ENCODE data around the gene HERPUD1.

HERPUD1 gene

DNA sequence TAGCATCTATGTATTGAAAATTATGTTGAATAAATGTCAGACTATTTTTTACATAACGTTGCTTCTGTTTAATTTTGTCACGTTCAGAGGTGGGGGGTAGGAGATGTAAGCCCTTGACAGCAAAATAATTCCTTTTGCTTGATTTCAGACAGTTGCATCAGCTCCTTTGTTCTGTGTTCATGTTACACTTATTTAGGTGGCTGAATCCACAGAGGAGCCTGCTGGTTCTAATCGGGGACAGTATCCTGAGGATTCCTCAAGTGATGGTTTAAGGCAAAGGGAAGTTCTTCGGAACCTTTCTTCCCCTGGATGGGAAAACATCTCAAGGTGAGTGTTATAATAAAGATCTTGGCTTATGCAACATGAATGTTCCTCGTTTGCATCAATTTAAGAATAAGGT, 4.5 kb downstream of the HERPUD1 start:
- DNase-seq: no peak

DNA sequence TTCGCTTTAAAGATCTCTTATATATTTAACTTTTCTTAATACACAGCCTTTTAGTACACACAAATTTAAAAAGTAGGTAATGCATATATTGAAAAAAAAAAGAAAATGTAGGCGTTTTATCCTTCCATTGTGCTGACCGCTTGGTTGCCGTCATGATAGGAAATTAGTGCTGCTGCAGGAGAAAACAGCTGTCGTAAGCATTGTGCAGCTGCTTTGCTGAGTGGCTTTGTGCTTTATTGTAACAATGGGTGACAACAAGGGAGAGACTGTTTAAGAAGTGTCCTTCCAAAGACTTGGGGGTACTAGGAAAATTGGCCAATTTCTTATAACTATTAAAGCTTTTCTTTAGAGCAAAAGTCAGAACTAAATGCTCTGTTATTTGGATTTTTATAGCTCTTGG, 5.0 kb downstream of the HERPUD1 start:
- no peak for DNase-seq

DNA sequence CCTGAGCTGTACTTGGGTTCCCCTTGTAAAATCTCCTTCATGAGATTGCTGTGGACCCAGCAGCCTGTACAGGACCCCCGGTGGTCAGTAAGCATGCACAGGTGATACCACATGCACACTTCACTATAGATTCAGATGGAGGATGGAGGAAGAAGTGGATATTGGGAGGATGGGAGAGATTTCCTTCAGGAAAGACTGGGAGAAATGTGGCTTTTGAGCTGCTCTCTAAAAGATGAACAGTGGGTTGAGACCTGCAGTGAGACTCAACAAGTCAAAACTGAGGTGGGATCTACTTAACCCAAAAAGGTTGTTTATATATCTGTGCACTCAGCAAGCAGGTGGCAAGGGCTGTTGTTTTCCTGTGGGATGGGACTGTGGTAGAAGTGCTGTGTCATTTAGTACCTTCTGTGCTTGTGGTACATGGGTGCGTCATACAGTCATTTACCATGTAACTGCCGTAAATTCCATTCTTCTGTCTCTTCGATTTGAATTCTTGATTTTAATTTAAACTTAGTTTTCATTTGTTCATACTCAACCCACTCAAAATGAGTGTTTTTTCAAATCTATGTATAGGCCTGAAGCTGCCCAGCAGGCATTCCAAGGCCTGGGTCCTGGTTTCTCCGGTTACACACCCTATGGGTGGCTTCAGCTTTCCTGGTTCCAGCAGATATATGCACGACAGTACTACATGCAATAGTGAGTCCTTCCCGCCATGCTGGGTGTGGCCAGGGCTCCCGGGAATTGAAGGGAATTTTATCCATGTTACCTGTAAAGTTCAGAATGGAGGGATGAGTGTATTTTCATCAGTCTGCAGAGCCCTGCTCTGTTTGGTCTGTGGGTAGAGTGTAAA, 6.9 kb downstream of the HERPUD1 start:
- no peak for DNase-seq

DNA sequence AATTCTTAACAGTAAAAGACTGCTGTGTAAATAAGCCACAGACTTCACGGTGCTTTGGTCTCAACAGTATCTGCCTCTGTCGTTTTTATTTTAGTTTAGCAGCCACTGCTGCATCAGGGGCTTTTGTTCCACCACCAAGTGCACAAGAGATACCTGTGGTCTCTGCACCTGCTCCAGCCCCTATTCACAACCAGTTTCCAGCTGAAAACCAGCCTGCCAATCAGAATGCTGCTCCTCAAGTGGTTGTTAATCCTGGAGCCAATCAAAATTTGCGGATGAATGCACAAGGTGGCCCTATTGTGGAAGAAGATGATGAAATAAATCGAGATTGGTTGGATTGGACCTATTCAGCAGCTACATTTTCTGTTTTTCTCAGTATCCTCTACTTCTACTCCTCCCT, 7.9 kb downstream of the HERPUD1 start:
- DNase-seq: peak; percentile 28

DNA sequence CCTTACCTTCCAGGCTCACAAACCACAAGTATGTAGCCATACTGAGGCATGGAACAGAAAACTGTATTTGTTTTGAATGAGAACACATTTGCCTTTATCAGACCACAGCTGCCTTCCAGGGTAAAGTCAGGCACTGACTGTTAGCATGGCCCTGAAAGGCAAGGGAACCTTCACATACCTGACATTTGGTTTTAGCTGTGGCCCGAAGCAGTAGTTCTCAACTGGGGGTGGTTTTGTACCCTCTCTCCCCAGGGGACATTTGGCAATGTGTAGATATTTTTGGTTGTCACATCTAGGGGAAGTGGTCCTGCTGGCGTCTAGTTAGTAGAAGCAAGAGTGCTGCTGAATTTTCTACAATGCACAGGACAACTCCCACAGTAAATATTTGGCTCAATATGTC, 9.2 kb downstream of the HERPUD1 start:
- DNase-seq: no peak

DNA sequence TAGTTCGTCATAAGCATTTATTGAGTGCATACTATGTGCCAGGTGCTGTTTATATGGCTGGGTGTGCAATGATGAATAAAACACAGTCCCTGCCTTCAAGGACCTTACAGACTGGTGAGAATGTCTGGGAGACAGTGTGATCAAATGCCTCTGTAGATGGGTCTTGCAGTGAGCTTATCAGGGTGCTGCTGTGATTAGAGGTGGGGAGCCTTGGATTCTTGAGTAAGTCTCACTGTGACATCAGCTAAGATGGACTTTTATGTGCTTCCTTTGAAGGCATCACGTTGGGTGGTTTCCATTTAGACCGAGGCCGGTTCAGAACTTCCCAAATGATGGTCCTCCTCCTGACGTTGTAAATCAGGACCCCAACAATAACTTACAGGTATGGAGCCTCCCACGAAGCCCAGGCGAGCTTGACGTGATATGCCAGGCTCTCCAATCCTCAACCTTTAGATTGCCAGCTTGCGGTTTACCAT, 10.0 kb downstream of the HERPUD1 start:
- DNase-seq: no peak

DNA sequence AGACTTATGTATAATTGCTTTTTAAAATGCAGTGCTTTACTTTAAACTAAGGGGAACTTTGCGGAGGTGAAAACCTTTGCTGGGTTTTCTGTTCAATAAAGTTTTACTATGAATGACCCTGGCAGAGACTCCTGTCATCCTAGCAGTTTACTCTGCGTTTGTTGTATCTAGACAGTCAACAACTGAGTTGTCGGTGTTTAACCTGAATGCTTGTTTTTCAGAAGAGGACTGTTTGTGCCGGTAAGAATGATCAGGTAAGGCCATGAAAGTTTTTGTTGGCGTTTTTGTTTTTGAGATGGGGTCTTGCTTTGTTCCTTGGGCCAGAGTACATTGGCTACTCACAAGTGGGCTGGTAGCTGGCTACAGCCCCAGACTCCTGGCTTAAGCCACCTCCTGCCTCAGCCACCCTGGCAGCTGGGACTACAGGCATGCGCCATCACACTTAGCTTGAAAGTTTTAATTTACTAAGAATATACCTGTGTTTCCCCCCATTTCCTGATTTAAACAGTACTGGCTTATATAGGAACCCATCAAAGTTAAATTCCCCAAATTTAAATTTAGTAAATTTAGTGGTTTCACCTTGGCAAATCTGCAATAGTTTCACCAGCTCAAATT, 11.9 kb downstream of the HERPUD1 start:
- DNase-seq: no peak

DNA sequence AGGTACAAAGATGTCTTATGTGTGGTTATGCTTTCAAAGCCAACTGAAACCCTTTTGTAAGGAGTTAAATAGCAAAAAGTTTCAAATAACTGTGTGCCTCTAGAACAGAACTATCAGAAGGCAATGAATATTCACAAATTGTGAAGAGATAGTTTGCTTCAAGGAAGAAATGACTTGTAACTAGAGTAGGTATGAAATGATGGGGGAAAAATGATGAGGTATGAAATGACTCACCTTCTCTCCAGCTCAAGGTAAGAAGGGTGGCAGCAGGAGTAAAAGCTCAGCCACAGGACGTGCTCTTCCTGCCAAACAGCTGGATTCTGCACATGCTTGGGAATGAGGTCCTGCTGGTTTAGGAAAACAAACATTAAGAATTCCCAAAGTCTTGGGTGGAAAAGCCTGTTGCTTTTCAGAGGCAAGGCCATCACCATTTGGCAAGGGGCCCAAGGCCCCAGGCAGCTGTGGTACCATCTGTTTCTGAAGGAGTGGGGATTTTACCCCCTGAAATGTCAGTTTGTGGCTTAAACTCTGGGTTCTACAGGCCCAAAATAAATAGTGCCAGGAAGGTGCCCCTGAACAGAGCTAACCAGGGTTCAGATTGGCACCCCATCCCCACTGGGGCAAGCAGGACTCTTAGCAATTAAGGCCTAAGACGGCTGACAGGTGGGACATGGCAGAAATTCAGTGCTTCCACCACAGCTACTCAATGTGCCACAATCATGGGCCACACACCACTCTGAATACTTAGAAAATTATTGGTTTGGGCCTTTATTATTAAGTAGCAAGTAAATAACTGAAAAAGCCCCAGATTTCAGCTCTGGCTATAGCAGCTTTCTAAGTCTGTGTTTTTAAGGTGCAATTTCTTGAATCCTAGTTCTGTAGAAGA, 13.3 kb downstream of the HERPUD1 start:
- DNase-seq: no peak

DNA sequence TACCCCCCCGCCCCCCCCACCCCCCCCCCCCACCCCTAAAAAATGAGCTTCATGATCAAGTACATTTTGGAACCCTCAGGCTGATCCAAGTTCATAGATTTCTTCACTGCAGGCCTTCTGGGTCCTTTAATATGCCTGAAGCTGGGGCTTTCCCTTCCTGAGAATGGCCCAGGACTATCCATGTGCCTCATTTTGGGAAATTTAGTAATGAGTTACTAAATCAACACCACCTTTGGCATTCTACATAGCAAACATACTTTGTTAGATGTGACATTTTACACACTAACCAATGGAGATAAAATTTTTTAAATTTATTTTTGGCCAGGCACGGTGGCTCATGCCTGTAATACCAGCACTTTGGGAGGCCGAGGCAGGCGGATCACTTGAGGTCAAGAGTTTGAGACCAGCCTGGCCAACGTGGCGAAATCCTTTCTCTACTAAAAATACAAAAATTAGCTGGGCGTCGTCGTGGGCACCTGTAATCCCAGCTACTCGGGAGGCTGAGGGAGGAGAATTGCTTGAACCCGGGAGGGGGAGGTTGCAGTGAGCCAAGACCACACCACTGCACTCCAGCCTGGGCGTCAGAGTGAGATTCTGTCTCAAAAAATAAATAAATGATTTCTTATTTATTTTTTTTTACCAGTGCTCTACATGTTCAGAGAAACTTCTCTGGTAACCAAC, 14.0 kb downstream of the HERPUD1 start:
- DNase-seq: no peak

DNA sequence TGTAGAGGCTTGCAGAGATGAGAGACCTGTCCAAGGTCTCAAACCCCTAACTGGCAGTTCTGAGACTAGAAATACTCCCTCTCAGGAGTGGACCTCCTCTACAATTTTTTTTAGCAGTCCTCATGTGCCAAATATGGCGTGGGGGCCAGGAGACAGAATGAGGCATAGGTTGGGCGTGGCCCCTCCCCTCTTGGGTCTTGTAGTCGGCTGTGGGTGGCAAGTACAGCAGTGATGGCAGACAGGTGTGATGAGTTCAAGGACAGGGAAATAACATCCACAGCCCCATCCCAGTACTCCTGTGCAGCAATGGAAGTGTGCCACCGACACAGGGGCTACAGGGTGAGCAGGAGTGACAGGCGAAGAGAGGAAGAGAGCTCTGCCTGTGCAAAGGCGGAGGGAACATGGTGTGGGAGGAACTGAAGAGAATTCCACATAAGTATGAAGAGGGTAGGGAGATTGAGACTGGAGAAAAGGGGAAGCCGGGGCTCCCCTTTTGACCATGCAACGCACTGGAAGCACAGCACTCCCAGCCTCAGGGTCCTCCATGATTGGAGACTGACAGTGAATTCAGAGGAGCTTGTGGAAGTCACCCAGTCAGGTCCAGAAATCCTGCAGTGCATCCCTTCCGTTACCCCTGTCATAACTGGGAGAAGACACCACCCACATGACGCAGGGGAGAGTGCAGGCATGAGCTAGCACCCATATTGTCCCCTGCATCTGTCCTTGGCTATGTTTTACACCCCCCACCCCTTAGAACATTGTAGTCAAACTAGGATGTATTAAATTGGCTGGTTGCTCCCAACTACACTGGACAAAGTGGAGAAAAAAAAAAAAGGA, 15.0 kb downstream of the HERPUD1 start:
- DNase-seq: no peak

DNA sequence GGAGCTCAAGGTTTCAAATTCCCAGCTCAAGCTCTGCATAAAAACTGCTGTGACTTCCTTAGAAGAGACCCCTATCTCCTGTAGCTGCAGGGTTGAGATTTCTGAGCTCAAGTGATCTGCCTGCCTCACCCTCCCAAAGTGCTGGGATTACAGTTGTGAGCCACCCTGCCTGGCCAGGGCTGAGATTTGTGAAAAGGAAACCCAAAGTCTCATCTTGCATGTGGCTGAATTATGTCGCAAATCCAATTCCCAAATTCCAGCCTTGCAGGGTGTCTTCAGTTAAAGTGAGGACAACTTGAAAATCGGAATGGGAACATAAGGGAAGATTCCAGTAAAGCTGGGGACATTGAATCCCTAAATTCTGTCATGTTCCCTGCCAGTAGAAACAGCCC, 15.7 kb downstream of the HERPUD1 start:
- no peak for DNase-seq

DNA sequence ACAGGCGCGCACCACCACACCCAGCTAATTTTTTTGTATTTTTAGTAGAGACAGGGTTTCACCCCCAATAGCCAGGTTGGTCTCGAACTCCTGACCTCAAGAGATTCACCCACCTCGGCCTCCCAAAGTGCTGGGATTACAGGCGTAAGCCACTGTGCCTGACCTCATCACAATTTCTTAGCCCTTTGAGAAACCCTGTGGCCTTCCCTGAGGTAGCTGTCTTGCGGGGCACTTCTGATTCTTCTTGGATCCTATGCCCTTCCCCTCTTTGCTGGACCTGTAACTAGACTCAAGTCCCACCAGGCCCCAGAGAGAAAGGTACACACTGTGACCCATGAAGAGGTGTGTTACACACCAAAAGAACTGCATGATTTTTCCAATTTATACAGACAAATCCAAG, 16.3 kb downstream of the HERPUD1 start:
- no peak for DNase-seq

DNA sequence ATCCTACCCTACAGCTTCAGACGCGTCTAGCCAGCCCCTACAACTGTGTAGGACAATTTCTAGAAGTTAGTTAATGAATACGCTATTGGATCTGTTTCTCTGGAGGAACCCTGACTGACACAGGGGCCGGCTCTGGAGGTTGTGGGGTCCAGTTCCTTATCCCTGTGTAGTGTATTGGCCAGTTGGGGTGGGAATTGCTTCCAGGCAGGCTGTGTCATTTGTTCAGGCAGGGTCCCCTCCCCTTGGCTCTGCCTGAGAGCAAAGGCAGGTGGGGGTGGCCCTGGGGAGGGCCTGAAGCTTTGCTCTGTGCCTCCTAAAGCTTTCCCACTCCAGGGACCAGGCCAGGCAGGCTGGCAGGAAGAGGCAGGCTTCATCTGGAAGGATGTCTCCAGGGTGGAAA, 18.1 kb downstream of the HERPUD1 start:
- no peak for DNase-seq

DNA sequence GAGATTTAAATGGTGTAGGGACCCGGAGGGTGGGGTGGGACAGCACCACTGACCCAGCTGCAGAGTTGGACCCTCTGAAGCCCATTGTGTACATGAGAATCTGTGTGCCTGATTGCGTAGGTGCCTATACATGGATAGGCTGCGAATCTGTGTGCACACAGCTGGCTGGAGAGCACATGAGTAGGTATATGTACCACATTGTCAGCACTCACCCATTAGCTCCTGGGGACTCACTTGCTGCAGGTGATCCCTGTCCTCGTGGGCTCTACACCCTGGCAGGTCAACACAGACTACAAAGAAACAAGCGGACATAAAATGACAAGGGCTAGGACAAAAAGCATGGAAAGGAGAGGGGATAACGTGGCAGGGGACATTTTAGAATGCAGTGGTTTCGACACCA, 18.5 kb downstream of the HERPUD1 start:
- no peak for DNase-seq

DNA sequence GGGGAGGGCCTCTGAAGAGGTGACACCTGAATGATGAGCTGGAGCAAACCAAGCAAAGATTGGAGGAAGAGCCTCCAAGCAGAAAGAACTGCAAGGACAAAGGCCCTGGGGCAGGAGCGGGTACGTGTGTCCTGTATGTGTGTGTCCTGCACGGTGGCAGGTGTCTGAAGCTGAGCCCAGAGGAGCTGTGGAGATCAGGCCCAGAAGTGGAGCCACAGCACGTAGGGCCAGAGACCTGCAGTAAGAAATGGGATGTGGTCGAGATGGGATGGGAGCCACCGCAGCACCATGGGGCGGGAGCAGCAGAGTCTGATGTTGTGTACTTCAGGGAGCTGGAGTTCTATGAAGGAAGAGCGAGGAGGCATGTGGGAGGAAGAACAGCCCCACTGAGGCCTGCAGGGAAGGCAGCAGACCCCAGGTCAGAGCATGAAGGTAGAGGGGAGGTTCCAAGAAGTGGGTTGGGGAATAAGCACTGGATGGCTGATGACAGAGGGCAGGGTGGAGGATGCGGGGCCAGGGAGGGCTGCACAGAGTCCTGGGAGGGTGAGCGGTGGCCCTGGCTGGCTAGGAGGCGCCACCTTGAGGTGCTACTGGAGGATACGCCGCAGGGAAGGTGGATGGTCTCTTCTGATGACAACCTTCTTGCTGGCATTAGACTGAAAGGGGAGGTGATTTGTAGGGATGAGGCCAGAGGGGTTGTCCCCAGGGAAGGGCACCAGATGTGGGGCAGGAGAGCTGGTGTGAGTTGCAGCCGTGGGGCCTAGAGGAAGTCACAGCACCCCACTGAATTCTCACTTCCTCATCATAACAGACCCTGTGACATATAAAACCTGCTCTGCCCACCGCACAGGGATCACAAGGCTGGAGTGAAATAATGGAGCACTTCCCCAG, 19.2 kb downstream of the HERPUD1 start:
- DNase-seq: peak; percentile 30

DNA sequence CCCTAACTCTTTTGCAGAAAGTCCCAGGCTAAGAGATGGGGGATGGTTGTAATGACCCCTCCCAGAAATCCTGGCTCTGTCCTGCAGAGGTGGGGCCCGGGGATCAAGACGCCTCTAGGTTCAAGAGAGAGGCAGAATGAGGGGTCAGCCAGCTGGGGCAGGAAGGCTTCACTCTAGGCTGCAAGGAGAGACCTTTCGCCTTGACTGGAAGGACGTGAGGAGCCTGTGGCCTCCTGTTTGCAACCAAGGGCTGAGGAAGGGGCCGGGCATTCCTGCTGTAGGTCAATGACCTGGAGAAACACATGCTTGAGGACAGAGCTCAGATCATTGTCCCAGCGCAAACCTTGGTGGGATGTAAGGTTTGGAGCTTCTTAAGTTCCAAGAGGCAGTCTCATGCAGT, 21.1 kb downstream of the HERPUD1 start:
- DNase-seq: no peak

DNA sequence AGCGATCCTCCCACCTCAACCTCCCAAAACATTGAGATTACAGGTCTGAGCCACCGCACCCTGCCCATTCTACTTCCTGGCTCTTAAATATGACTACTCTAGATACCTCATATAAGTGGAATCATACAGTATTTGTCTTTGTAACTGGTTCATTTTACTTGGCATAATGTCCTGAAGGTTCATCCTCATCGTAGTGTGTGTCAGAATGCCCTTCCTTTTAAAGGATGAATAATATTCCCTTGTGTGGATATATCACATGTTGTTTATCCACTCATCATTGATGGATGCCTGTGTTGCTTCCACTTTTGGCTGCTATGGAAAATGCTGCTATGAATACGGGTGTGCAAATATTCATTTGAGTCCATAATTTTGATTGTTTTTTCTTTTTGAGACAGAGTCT, 24.1 kb downstream of the HERPUD1 start:
- DNase-seq: no peak

DNA sequence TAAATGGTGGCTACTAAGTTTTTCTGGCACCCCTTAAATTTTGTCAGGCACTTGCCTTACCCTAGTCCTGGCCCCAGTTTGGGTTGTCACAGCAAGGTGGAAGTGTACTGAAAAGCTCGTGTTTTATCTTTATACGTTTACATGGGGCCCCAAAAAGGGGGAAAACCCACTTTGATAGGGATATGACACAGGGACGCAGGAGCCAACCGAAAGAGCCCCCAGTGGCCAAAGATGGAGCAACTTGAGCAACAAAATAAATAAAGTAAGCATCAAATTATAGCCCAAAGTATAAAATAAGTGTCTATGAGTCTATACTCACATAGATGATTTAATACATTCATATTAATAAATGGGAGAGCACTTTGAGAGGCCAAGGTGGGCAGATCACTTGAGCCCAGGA, 24.8 kb downstream of the HERPUD1 start:
- DNase-seq: no peak

DNA sequence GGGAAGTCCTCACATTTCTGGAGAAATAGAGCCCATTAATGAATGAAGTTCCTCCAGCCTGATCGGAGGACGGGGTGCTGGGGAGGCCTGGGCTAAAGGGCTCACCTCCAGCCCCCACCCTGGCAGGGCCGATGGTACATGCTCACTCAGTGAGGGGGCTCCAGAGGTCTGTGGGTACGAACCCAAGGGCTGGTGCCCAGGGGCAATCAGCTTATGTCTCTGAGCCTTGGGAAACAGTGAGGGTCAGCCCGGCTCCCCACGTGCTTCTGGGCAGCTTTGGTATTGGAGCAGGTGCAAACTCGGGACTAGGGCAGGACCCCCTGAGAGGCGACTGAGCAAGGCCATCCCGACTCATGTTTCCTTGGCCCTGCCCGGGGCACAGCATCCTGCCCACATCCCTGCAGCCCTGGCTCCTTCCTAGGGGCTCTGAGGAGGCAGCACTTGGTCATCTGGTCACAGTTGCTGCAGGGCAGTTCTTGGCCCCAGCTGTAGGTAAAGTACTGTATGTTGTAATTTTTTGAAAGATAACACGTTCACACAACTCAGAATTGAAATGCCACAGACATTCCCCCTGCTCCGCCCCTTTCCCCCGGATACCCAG, 28.8 kb downstream of the HERPUD1 start:
- DNase-seq: no peak

DNA sequence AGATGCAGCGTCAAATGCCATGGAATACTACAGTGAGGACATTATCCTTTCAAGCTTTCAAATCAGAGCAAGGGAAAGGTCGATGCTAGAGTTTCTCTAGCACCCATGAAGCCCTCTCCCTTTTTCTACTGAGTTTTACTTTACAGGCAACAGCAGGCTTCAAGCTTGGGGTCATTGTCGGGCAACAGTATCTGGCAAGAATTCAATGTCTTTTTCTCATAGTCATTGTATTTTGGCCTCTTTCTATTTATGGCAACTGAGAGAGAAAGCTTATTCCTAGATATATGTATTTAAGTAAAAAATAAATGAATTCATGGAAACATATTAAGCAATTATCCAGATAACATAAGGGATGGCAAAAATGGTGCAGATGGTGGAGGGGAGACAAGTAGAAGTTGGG, 29.4 kb downstream of the HERPUD1 start:
- DNase-seq: no peak

DNA sequence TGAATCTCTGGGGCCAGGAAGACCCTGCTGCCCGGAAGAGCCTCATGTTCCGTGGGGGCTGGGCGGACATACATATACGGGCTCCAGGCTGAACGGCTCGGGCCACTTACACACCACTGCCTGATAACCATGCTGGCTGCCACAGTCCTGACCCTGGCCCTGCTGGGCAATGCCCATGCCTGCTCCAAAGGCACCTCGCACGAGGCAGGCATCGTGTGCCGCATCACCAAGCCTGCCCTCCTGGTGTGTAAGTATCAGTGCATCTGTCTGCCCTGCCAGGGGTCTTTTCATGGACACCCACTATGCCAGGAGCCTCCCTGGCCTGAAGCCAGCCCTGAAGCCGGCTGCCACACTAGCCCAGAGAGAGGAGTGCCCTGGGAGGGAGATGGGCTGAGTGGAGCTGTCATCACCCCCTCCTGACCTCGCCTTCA, 29.9 kb downstream of the HERPUD1 start, which contains the start of gene CETP:
CETP (plus strand) TSS at position 100 of the 431 bp plus-strand sequence; CDS start at position 130, 30 bp downstream.
- no peak for DNase-seq

All from NCI-H1092 treated with DMSO at 0.1 percent for 48 hours (cell line).